Measurements from ENCODE around the gene LGI2.

The LGI2 gene

GRCh38 chr4:24956091-24956490, 74.7 kb downstream of the LGI2 start:
- DNase-seq, result no peak

GRCh38 chr4:24952667-24953066, 78.1 kb downstream of the LGI2 start:
- DNase-seq, result no peak

GRCh38 chr4:24949970-24950369, 80.8 kb downstream of the LGI2 start:
- no peak for DNase-seq

All from fibroblast of skin of right biceps (primary cell).